ENCODE data around the gene CUX1.
"Not testable (repeated sequence)": the region's sequence is repeated elsewhere in the genome, so short reads cannot be mapped to it uniquely, and the experiment has no call there.

The CUX1 gene

GRCh38 chr7:101817471-101818286, at the start of gene CUX1:
CUX1 (plus strand) TSS chr7:101817626; CDS start chr7:101817640, 14 bp downstream.
- peak in 1 of 3 experiments; percentile 17 for DNase-seq (ENCODE audit: low read depth in 3 of 3)

GRCh38 chr7:101768280-101768679, 49.1 kb upstream of the CUX1 start:
- DNase-seq (ENCODE audit: low read depth in 3 of 3), result no peak

- DNase-seq (ENCODE audit: low read depth in 3 of 3), result no peak
Measured at GRCh38 chr7:101770466-101770865, 47.0 kb upstream of the CUX1 start.

GRCh38 chr7:101772508-101773211, 44.8 kb upstream of the CUX1 start:
- DNase-seq (ENCODE audit: low read depth in 3 of 3), result no peak

- DNase-seq (ENCODE audit: low read depth in 3 of 3), result no peak
Measured at GRCh38 chr7:101775181-101775580, 42.2 kb upstream of the CUX1 start.

- DNase-seq (ENCODE audit: low read depth in 3 of 3), result no peak
Measured at GRCh38 chr7:101778026-101778580, 39.3 kb upstream of the CUX1 start.

- no peak for DNase-seq (ENCODE audit: low read depth in 3 of 3)
Measured at GRCh38 chr7:101779267-101779666, 38.2 kb upstream of the CUX1 start.

- no peak for DNase-seq (ENCODE audit: low read depth in 3 of 3)
Measured at GRCh38 chr7:101780281-101780680, 37.1 kb upstream of the CUX1 start.

- no peak for DNase-seq (ENCODE audit: low read depth in 3 of 3)
Measured at GRCh38 chr7:101781439-101781838, 36.0 kb upstream of the CUX1 start.

- DNase-seq (ENCODE audit: low read depth in 3 of 3), result no peak
Measured at GRCh38 chr7:101782476-101782875, 35.0 kb upstream of the CUX1 start.

GRCh38 chr7:101782896-101783295, 34.5 kb upstream of the CUX1 start:
- no peak for DNase-seq (ENCODE audit: low read depth in 3 of 3)

- no peak for DNase-seq (ENCODE audit: low read depth in 3 of 3)
Measured at GRCh38 chr7:101783381-101784181, 33.8 kb upstream of the CUX1 start.

GRCh38 chr7:101784292-101785127, 32.9 kb upstream of the CUX1 start:
- DNase-seq (ENCODE audit: low read depth in 3 of 3), result no peak

GRCh38 chr7:101787864-101788263, 29.6 kb upstream of the CUX1 start:
- DNase-seq (ENCODE audit: low read depth in 3 of 3), result no peak

GRCh38 chr7:101788517-101788916, 28.9 kb upstream of the CUX1 start:
- no peak for DNase-seq (ENCODE audit: low read depth in 3 of 3)

GRCh38 chr7:101790566-101791293, 26.7 kb upstream of the CUX1 start:
- DNase-seq (ENCODE audit: low read depth in 3 of 3), result no peak

- DNase-seq (ENCODE audit: low read depth in 3 of 3), result no peak
Measured at GRCh38 chr7:101792051-101792681, 25.3 kb upstream of the CUX1 start.

GRCh38 chr7:101792682-101793071, 24.7 kb upstream of the CUX1 start:
- not testable (repeated sequence) for DNase-seq (ENCODE audit: low read depth in 3 of 3)

- DNase-seq (ENCODE audit: low read depth in 3 of 3), result no peak
Measured at GRCh38 chr7:101795461-101795860, 22.0 kb upstream of the CUX1 start.

GRCh38 chr7:101798173-101798572, 19.3 kb upstream of the CUX1 start:
- DNase-seq (ENCODE audit: low read depth in 3 of 3), result not testable (repeated sequence)
